HG02571 (cell line): ENCODE measurements around the gene HLA-DOA.

ENCODE experiments used
- ATAC-seq: cut with Tn5 transposase; IDR thresholded peaks from one replicate; pipeline ENCODE4 v1.9.1; 2021; ENCODE audit warnings: mild to moderate bottlenecking, moderate library complexity; ENCODE audit not compliant: unreplicated experiment

HLA-DOA gene

GRCh38 chr6:33017694-33018353 is 8.4 kb upstream of the HLA-DOA start:
- no peak for ATAC-seq

GRCh38 chr6:33017018-33017417 is 7.6 kb upstream of the HLA-DOA start:
- ATAC-seq = no peak

DNA sequence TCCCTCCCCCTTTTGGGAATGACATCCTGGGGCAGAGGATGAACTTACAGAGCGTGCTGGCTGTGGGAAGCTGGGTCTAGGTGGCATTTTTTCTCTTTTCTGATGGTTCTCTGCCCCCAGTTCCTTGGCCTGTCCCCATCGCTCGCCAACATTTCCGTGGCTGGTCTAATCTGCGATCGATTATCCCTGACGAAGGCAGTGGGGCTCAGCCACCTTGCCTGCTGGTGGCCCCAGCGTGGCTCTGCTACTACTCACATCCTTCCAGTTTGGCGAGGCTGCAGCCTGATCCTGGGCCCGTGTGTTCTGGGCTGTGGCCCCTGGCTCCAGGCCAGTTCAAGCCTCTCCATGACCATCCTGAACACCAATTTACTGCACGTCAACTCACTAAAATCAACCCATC is 6.4 kb upstream of the HLA-DOA start:
- no peak for ATAC-seq

GRCh38 chr6:33014841-33015634 is 5.6 kb upstream of the HLA-DOA start:
- no peak for ATAC-seq

GRCh38 chr6:33013608-33014007 is 4.2 kb upstream of the HLA-DOA start:
- ATAC-seq = no peak

- no peak for ATAC-seq
Observed at GRCh38 chr6:33010356-33010755, 965 bp upstream of the HLA-DOA start.

GRCh38 chr6:33007831-33008400 is 1.5 kb downstream of the HLA-DOA start:
- no peak for ATAC-seq

GRCh38 chr6:33004940-33005339 is 4.5 kb downstream of the HLA-DOA start:
- no peak for ATAC-seq

DNA sequence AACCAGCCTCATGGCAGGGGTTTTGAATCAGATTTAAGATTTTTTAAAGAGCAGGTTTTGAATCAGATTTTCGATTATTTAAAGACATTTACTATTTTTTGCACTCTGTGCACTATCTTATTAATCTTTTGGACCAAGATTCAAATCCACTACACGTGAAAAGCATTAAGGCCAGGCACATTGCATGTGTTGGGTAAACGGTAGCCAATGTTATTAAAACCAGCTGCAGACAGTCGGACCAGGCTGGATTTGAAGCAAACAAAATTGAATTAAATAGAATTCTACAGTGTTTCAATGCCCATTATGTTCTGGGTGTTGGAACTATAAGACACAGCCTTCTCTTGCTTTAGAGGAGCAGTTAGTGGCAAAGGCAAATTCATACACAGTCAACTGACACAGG is 7.7 kb downstream of the HLA-DOA start:
- no peak for ATAC-seq

GRCh38 chr6:33000055-33000454 is 9.3 kb downstream of the HLA-DOA start:
- ATAC-seq = no peak

- no peak for ATAC-seq
Observed at GRCh38 chr6:32995448-32995847, 13.9 kb downstream of the HLA-DOA start.

DNA sequence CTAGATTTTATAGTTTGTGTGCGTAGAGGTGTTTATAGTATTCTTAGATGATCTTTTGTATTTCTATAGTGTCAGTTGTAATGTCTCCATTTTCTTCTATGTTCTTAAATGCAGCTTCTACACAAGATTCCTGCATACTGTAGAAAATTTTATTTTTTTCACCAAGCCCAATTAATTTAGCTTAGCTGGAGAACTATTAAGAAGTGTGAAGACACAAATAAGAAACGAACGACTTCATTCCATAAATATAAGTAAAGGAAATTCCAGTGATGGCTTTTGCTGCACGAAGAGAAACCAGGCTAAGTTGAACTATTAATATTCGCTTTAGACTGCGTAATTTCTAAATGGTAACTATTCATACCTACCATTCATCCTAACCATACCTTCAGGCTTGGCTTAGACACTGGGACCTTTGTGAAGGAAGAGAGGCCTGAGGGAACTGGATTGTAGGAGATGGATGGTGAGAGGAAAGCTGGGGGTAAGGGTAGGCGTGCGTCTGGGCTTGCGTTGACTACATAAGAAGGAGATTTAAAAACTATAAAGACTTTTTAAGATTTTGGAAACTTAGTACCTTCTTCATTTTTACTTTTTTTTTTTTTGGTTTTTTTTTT is 15.9 kb downstream of the HLA-DOA start:
- ATAC-seq = no peak

DNA sequence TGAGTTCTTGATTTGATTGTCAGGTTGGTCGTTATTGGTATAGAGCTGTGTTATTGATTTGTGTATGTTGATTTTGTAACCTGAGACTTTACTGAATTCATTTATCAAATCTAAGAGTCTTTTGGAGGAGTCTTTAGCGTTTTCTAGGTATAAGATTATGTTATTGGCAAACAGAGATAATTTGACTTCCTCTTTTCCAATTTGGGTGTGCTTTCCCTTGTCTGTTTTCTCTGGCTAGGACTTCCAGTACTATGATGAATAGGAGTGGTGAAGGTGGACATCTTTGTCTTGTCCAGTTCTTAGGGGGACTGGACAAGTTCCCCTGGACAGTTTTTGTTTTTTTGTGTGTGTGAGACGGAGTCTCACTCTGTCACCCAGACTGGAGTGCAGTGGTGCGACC is 17.4 kb downstream of the HLA-DOA start:
- ATAC-seq = no peak

- ATAC-seq = no peak
Observed at GRCh38 chr6:32989368-32989767, 20.0 kb downstream of the HLA-DOA start.

DNA sequence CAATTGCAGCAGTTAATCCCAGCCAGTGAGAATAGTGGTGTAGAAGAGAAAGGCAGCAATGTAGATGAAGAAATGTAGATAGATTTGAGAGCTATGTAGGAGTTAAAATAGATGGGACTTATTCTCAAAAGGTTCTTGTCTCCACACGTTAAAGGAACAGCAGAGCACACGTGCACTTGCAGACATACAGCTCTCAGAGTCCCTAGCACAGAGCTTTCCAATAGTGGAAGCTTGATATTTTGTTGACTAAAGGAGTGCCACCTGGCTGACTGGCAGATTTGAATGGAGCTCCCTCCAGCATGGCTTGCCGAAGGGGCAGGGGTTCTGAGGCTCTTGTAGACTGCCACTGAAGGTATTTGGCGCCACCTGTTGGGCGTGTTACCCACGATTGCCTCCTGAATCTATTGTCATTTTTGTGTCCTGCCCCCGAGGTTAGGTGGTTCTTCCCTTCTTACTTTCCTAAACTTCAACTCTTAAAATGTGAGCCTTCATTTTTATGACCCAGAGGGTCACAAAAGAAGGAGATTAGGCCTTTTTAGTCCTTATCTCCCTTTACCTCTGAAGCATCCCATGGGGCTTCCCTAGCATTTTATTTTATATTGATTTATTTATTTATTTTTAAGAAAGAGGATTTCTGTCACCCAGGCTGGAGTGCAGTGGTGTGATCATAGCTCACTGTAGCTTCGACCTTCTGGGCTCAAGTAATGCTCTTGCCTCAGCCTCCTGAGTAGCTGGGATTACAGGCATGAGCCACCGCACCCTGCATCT is 24.6 kb downstream of the HLA-DOA start:
- no peak for ATAC-seq

DNA sequence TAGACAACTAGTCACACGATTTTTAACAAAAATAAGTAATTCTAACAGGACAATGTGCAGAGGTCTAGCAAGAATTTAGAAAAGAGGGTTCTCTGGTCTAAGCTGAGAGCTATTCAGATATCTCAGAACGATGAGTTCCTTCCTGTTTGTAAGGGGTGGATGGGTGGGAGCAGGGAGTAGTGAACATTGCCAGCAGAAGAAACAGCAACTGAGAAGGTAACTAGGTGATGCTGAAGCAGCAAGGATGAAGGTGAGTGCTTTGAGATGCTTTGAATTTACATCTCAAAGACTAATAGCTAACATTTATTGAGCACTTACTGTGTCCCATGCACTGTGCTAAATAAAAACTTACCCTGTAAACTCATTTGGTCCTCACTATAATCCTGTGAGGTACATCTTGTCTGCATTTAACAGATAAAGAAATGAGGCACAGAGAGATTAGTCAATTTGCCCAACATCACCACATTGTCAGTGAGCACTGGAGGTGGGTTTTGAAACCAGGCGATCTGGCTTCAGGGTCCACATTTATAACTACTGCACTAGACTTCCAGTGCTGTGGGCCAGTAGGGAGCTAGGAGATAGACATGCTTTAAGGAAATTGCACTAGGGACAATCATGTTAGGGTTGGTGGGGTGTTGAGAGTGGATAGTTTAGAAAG is 25.3 kb downstream of the HLA-DOA start:
- no peak for ATAC-seq

DNA sequence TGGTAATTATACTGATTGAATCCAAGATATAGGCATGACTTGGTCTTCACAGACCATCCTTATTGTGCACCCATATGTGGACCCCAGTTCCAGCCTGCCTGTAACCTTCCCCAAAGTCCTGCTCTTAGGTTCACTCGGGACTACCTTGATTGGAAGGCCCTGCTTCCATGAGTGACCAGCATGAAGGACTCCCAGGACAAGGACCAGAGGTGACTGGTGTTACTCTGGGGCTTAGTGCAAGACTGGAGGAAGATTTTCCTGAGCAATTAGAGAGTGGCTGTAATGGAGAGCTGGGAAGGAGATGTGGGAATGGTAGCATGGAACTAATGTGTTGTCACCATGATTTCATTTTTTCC is 25.9 kb downstream of the HLA-DOA start:
- ATAC-seq = no peak

GRCh38 chr6:32982702-32983492 is 26.5 kb downstream of the HLA-DOA start:
- no peak for ATAC-seq

- ATAC-seq = no peak
Observed at GRCh38 chr6:32982084-32982701, 27.2 kb downstream of the HLA-DOA start.
